ENCODE measurements around the gene VMAC. TPM values are rescaled to one million over a fixed set of nuclear protein-coding genes. Genes with fewer than 3 reads are reported as not detected.

The VMAC gene
- total and polyA plus RNA-seq, 9 of the 15 experiments (the other 6 are each of a cell fraction or from before 2014, with no cell fraction given) = 0.03 to 3.4 (median 1.1) TPM

DNA sequence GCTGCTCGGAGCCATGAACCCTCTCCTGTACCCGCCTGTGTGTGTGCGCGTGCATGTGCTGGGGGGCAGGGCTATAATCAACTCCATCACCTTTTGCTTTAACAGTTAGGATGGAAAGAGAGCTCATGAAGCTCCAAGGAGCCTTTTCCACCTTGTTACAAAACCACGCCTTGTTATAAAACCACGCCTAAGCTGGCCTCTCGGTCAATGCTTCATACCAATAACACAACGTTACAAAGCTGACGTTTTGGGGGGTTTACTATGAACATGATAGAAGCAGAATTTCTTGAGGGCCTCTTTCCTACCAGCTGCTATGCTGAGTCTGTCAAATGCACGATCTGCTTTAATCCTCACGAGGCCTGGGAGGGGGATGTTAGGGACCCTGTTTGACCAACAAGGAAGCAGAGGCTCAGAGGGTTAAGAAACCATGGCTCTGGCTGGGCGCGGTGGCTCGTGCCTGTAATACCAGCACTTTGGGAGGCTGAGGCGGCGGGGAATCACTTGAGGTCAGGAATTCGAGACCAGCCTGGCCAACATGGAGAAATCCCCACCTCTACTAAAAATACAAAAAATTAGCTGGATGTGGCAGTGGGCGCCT lies 21.3 kb downstream of the VMAC start (continued):
- TF ChIP-seq ZNF592 (IDR thresholded peaks at IDR 0.05) (no peak), PHF20 (IDR thresholded peaks at IDR 0.05; ENCODE audit: partially characterized antibody) (no peak), ZNF224 (CRISPR knock-in tag; IDR thresholded peaks at IDR 0.05) (no peak), FOXA1 (IDR thresholded peaks at IDR 0.05; ENCODE audit: borderline replicate concordance) (no peak)

- CTCF ChIA-PET (ENCODE audit: low intra/inter-chr PET ratio) = no interaction called here
- POLR2A ChIA-PET = no interaction called here
- Histone ChIP-seq H3K9me3 (replicated peaks; ENCODE audit: control insufficient read depth, insufficient read depth, low read depth, low read length) (no peaks in the 10 kb centered on the region), H2AFZ (ENCODE audit: low read depth, low read length) (no peak overlapping the region), H3K9me1 (ENCODE audit: control insufficient read depth, insufficient read depth, low read length) (no peaks in the 10 kb centered on the region), H3K4me3 (no peak overlapping the region), H4K20me1 (replicated peaks; ENCODE audit: control insufficient read depth, insufficient read depth, low read length) (no peaks in the 10 kb centered on the region), H3K79me2 (ENCODE audit: control insufficient read depth, insufficient read depth, low read length) (no peaks in the 10 kb centered on the region; the same call in 2 of the 3 replicates), H3K27ac (ENCODE audit: extremely low read depth, low read depth, low read length) (no peak overlapping the region), H3K9ac (ENCODE audit: insufficient read depth in 1 of 2, low read depth in 2 of 2, low read length in 2 of 2) (no peak overlapping the region), H3K4me1 (replicated peaks in 1 of 2; ENCODE audit: control insufficient read depth in 2 of 2, insufficient read depth in 2 of 2, low read length in 2 of 2) (peaks cover 0 to 8% of the 10 kb centered on the region in 2 experiments; a peak in 1 of 5 replicates), H3K27me3 (ENCODE audit: control insufficient read depth in 2 of 2, insufficient read depth in 2 of 2, low read length in 2 of 2) (no peaks in the 10 kb centered on the region), H3K4me2 (ENCODE audit: insufficient read depth, low read length) (no peak overlapping the region), H3K36me3 (ENCODE audit: control insufficient read depth, insufficient read depth, low read length) (peaks cover 97% of the 10 kb centered on the region; the same call in 2 of the 3 replicates)
- 96% methylated on average over 12 of the region's 14 CpGs for WGBS (ENCODE audit: insufficient coverage, low coverage, missing lambda C conversion rate)
- no peak for FAIRE-seq
- no TSS peak for BruUV-seq (replicated peaks)
- no peak for DNase-seq (ENCODE audit: extremely low read depth in 1 of 4, low spot score in 3 of 4)
- ATAC-seq = no peak
- intact Hi-C loops (cut with micrococcal nuclease) (no loop called here), in situ Hi-C loops (cut with MboI) (no loop called here)
- no peak for TF ChIP-seq FIP1L1 (IDR thresholded peaks at IDR 0.05; ENCODE audit: low read depth, low read length, poor library complexity, severe bottlenecking)
- no peak for TF ChIP-seq ZNF707 (CRISPR knock-in tag; conservative IDR thresholded peaks at IDR 0.05)
- TF ChIP-seq, protein P1, sequence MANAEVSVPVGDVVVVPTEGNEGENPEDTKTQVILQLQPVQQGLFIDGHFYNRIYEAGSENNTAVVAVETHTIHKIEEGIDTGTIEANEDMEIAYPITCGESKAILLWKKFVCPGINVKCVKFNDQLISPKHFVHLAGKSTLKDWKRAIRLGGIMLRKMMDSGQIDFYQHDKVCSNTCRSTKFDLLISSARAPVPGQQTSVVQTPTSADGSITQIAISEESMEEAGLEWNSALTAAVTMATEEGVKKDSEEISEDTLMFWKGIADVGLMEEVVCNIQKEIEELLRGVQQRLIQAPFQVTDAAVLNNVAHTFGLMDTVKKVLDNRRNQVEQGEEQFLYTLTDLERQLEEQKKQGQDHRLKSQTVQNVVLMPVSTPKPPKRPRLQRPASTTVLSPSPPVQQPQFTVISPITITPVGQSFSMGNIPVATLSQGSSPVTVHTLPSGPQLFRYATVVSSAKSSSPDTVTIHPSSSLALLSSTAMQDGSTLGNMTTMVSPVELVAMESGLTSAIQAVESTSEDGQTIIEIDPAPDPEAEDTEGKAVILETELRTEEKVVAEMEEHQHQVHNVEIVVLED (CRISPR knock-in tag; IDR thresholded peaks at IDR 0.05) = no peak
- no peak for TF ChIP-seq ZBTB49 (CRISPR knock-in tag; IDR thresholded peaks at IDR 0.05; ENCODE audit: borderline replicate concordance)
- TF ChIP-seq GATA2 (CRISPR knock-in tag; IDR thresholded peaks at IDR 0.05) = no peak
- no peak for TF ChIP-seq SOX6 (IDR thresholded peaks at IDR 0.05)
- no peak for TF ChIP-seq ZNF133 (CRISPR knock-in tag; IDR thresholded peaks at IDR 0.05)
Observed at GRCh38 chr19:5926641-5927440, 22.2 kb downstream of the VMAC start.
